IMR-90 (cell line): ENCODE results near the gene ZNF175. TPM values are rescaled to one million over a fixed set of nuclear protein-coding genes. Genes with fewer than 3 reads are reported as not detected.

Source experiments
- ATAC-seq: fragments of 200-7000 bp; cut with Tn5 transposase; 2 replicates; pipeline ENCODE4 v1.9.1; 2020; ENCODE audit warnings: low read depth, mild to moderate bottlenecking, moderate library complexity
- BruUV-seq: library from RNA; stranded (reverse); fragments of 400-500 nt; replicated peaks from 2 replicates; lab custom pipeline; 2021; lab: Mats Ljungman, UMichigan
- CTCF ChIA-PET: fragments of 300-600 bp; formaldehyde crosslinking; extraction: SDS; loops from one replicate; lab custom pipeline; 2021; ENCODE audit warnings: antibody characterized with exemption; lab: Yijun Ruan, JAX
- POLR2A ChIA-PET: fragments of 300-600 bp; sonication (Branson Sonifier 250); formaldehyde crosslinking; loops from one replicate; lab custom pipeline; 2022; ENCODE audit warnings: antibody characterized with exemption; ENCODE audit not compliant: unreplicated experiment; lab: Charles Lee
- DNase-seq: peaks from one replicate; pipeline ENCODE4 v3.0.0; 2013
- H2AFZ ChIP-seq: replicated peaks from 2 replicates; pipeline ENCODE3; 2013; ENCODE audit warnings: low read length, mild to moderate bottlenecking; ENCODE audit not compliant: poor library complexity
- H2AK5ac ChIP-seq: 2 replicates; pipeline ENCODE4 v1.6.1; 2013; ENCODE audit warnings: low read depth, low read length, inconsistent platforms
- H2AK9ac ChIP-seq: replicated peaks from 2 replicates; pipeline ENCODE3; 2013; ENCODE audit warnings: mild to moderate bottlenecking, low read depth, low read length, moderate library complexity; ENCODE audit not compliant: poor library complexity
- H2BK120ac ChIP-seq: 2 replicates; pipeline ENCODE4 v1.6.1; 2013; ENCODE audit warnings: low read depth, low read length, inconsistent platforms
- H2BK15ac ChIP-seq: 3 replicates; pipeline ENCODE4 v1.6.1; 2013; ENCODE audit warnings: low read depth, low read length, inconsistent platforms
- H2BK20ac ChIP-seq: 2 replicates; pipeline ENCODE4 v1.6.1; 2013; ENCODE audit warnings: low read depth, mild to moderate bottlenecking, inconsistent platforms, low read length, moderate library complexity
- H2BK5ac ChIP-seq: 2 replicates; pipeline ENCODE4 v1.6.1; 2013; ENCODE audit warnings: mild to moderate bottlenecking, low read depth, low read length, inconsistent platforms; ENCODE audit not compliant: poor library complexity, severe bottlenecking
- H3K14ac ChIP-seq: replicated peaks from 2 replicates; pipeline ENCODE4 v1.6.1; 2013; ENCODE audit warnings: low read depth, low read length, inconsistent platforms
- H3K18ac ChIP-seq: 2 replicates; pipeline ENCODE4 v1.6.1; 2013; ENCODE audit warnings: low read depth, low read length, control low read depth
- H3K23ac ChIP-seq: 2 replicates; pipeline ENCODE4 v1.6.1; 2013; ENCODE audit warnings: low read depth, low read length, inconsistent platforms
- H3K27ac ChIP-seq: 2 replicates; pipeline ENCODE4 v1.5.1; 2013; ENCODE audit warnings: mild to moderate bottlenecking, control low read depth, low read length; ENCODE audit not compliant: insufficient read depth
- H3K27me3 ChIP-seq: 2 replicates; pipeline ENCODE4 v1.6.1; 2013; ENCODE audit warnings: low read length; ENCODE audit not compliant: control insufficient read depth, insufficient read depth
- H3K36me3 ChIP-seq: 2 replicates; pipeline ENCODE4 v1.6.1; 2013; ENCODE audit warnings: low read length, mixed read lengths; ENCODE audit not compliant: control insufficient read depth, insufficient read depth
- H3K4ac ChIP-seq: 2 replicates; pipeline ENCODE4 v1.6.1; 2013; ENCODE audit warnings: low read depth, low read length, inconsistent platforms
- H3K4me1 ChIP-seq: 2 replicates; pipeline ENCODE4 v1.6.1; 2013; ENCODE audit warnings: low read length, mixed read lengths; ENCODE audit not compliant: control insufficient read depth, insufficient read depth
- H3K4me2 ChIP-seq: 2 replicates; pipeline ENCODE4 v1.6.1; 2013; ENCODE audit warnings: low read depth, mild to moderate bottlenecking, control low read depth, low read length, moderate library complexity
- H3K4me3 ChIP-seq: 2 replicates; pipeline ENCODE4 v1.5.1; 2013; ENCODE audit warnings: low read depth, mild to moderate bottlenecking, control low read depth, low read length, moderate library complexity; ENCODE audit not compliant: insufficient read depth
- H3K56ac ChIP-seq: 2 replicates; pipeline ENCODE4 v1.6.1; 2013; ENCODE audit warnings: low read length, inconsistent platforms; ENCODE audit not compliant: insufficient read depth; ENCODE audit errors: extremely low read depth
- H3K79me1 ChIP-seq, 2 experiments: 2 replicates each; pipeline ENCODE4 v1.6.1; 2013; ENCODE audit warnings: low read length in 2 of 2, inconsistent platforms in 1 of 2, low read depth in 1 of 2
- H3K9ac ChIP-seq: 2 replicates; pipeline ENCODE4 v1.6.1; 2013; ENCODE audit warnings: low read depth, low read length, control low read depth
- H3K9me1 ChIP-seq: 2 replicates; pipeline ENCODE4 v1.6.1; 2013; ENCODE audit warnings: low read length, inconsistent platforms; ENCODE audit not compliant: insufficient read depth
- H3K9me3 ChIP-seq: 2 replicates; pipeline ENCODE4 v1.6.1; 2013; ENCODE audit warnings: low read length; ENCODE audit not compliant: control insufficient read depth, insufficient read depth
- H4K20me1 ChIP-seq: 2 replicates; pipeline ENCODE4 v1.6.1; 2013; ENCODE audit warnings: low read length, inconsistent platforms; ENCODE audit not compliant: insufficient read depth
- H4K5ac ChIP-seq: 2 replicates; pipeline ENCODE4 v1.6.1; 2013; ENCODE audit warnings: mild to moderate bottlenecking, low read depth, low read length, control low read depth
- H4K8ac ChIP-seq, 2 experiments: 2 replicates each; pipeline ENCODE4 v1.6.1; 2013; ENCODE audit warnings: low read depth in 2 of 2, low read length in 2 of 2, control low read depth in 1 of 2, inconsistent platforms in 1 of 2
- H4K91ac ChIP-seq: 2 replicates; pipeline ENCODE4 v1.6.1; 2013; ENCODE audit warnings: low read depth, low read length, inconsistent platforms; ENCODE audit not compliant: insufficient read depth
- CEBPB ChIP-seq: IDR thresholded peaks from 2 replicates; pipeline ENCODE4 v1.6.1; 2012; ENCODE audit warnings: low read depth, low read length, improper control_type of control experiment
- CHD1 ChIP-seq: IDR thresholded peaks from 2 replicates; pipeline ENCODE4 v1.6.1; 2012; ENCODE audit warnings: low read depth, low read length, improper control_type of control experiment
- CTCF ChIP-seq: conservative IDR thresholded peaks from 2 replicates; pipeline ENCODE4 v1.5.1; 2012; ENCODE audit warnings: mild to moderate bottlenecking, low read depth, low read length, improper control_type of control experiment
- ELK1 ChIP-seq: fragments of 150-350 bp; IDR thresholded peaks from 2 replicates; pipeline ENCODE4 v1.6.1; 2016; ENCODE audit warnings: low read depth, mild to moderate bottlenecking, low read length, moderate library complexity, borderline replicate concordance
- FOS ChIP-seq: fragments of 150-350 bp; IDR thresholded peaks from 2 replicates; pipeline ENCODE4 v1.6.1; 2016; ENCODE audit warnings: low read depth, low read length
- MAZ ChIP-seq: IDR thresholded peaks from 2 replicates; pipeline ENCODE4 v1.6.1; 2012; ENCODE audit warnings: low read depth, mild to moderate bottlenecking, low read length, improper control_type of control experiment, moderate library complexity, borderline replicate concordance
- MXI1 ChIP-seq: IDR thresholded peaks from 2 replicates; pipeline ENCODE4 v1.6.1; 2012; ENCODE audit warnings: low read depth, mild to moderate bottlenecking, low read length, moderate library complexity, borderline replicate concordance
- POLR2A ChIP-seq: IDR thresholded peaks from 2 replicates; pipeline ENCODE4 v1.6.1; 2012; ENCODE audit warnings: mild to moderate bottlenecking, low read depth, low read length
- RCOR1 ChIP-seq: IDR thresholded peaks from 2 replicates; pipeline ENCODE4 v1.6.1; 2012; ENCODE audit warnings: mild to moderate bottlenecking, low read length, improper control_type of control experiment; ENCODE audit not compliant: insufficient replicate concordance
- SMC3 ChIP-seq: fragments of 150-350 bp; IDR thresholded peaks from 2 replicates; pipeline ENCODE4 v1.6.1; 2016; ENCODE audit warnings: low read depth, mild to moderate bottlenecking, antibody characterized with exemption, low read length, moderate library complexity
- WGBS, 2 experiments: methylation state at CpG; one replicate each; pipeline versions ENCODE4 v1.1.5 to v1.1.7; 2013; ENCODE audit warnings: missing lambda C conversion rate in 2 of 2; ENCODE audit not compliant: insufficient read length in 1 of 2; ENCODE audit errors: extremely low coverage in 2 of 2; 5-methylcytosine and 5-hydroxymethylcytosine counted together
- dilution Hi-C: fragments of 300-500 bp; cut with HindIII; formaldehyde crosslinking; loops from one replicate; pipeline ENCODE4 v1.14.3; 2018; ENCODE audit warnings: low sequenced_read_pairs; ENCODE audit not compliant: unreplicated experiment
- in situ Hi-C: fragments of 300-500 bp; cut with MboI; formaldehyde crosslinking; loops from 3 replicates; pipeline ENCODE4 v1.14.3; 2019; ENCODE audit warnings: low sequenced_read_pairs, inconsistent platforms, mixed read lengths
- intact Hi-C: fragments of 100-400 bp; cut with micrococcal nuclease; formaldehyde crosslinking; loops from 2 replicates; pipeline ENCODE4 v1.10.0; 2022
- polyA plus RNA-seq, 3 experiments: library from polyadenylated mRNA; depleted of rRNA; stranded (reverse); fragments of >200 nt; gene quantifications; 2 replicates each; pipeline ENCODE4 v1.2.3, GENCODE V29; 2012; ENCODE audit warnings: low replicate concordance in 1 of 3
- total RNA-seq: library from RNA; depleted of rRNA; stranded (reverse); fragments of >200 nt; gene quantifications from 2 replicates; pipeline ENCODE4 v1.2.3, GENCODE V29; 2012

The ZNF175 gene
- total and polyA plus RNA-seq, 2 of the 4 experiments (the other 2 are of a cell fraction) = 3.6 to 8.4 TPM

- no TSS peak for BruUV-seq
- Histone ChIP-seq H3K79me1 (peaks cover 0 to 4% of the 10 kb centered on the region in 2 experiments; a peak in 1 of 4 replicates), H3K18ac (no peak overlapping the region), H4K5ac (peak overlapping the region; percentile 87), H4K20me1 (no peaks in the 10 kb centered on the region), H3K4ac (peak overlapping the region; percentile 46; the same call in 1 of the 2 replicates), H3K27me3 (no peaks in the 10 kb centered on the region), H3K27ac (peak overlapping the region; percentile 48), H2BK5ac (no peak overlapping the region), H2AFZ (peak overlapping the region; percentile 99), H4K91ac (0 out of 2 replicates have a peak overlapping the region, but pooled peaks have one; percentile 35), H3K56ac (no peak overlapping the region), H3K23ac (0 out of 2 replicates have a peak overlapping the region, but pooled peaks have one; percentile 12), H2AK9ac (peak overlapping the region; percentile 84), H2BK120ac (no peak overlapping the region), H3K4me3 (peak overlapping the region; percentile 66), H2BK15ac (no peak overlapping the region), H3K9me1 (peaks cover 6% of the 10 kb centered on the region), H3K4me2 (peak overlapping the region; percentile 83), H4K8ac (peak overlapping the region; percentile 78 to 89; a peak in 3 of 4 replicates), H3K14ac (peak overlapping the region; percentile 51; the same call in 1 of the 2 replicates), H3K36me3 (no peaks in the 10 kb centered on the region), H3K4me1 (peaks cover 3% of the 10 kb centered on the region; the same call in 1 of the 2 replicates), H3K9ac (peak overlapping the region; percentile 59), H2AK5ac (no peak overlapping the region), H2BK20ac (no peak overlapping the region), H3K9me3 (no peaks in the 10 kb centered on the region)
- WGBS, 2 experiments = no CpG with 5 or more reads among the region's 6 CpGs
- intact Hi-C loops = loop anchor here (1.0 to 5.0 kb wide), 3 partner anchors 23 to 487 kb away; partner anchors contain the start of genes CTU1 and ZNF175
- ChIA-PET CTCF (no interaction called here), POLR2A (interaction anchor here (0.6 kb wide), 1 partner anchor 606 kb away, joined by 3 read pairs; no protein-coding TSS in a partner anchor)
- TF ChIP-seq POLR2A = no peak
- TF ChIP-seq MAZ = no peak
- no peak for TF ChIP-seq RCOR1
- TF ChIP-seq CHD1 = no peak
- TF ChIP-seq FOS = no peak
- TF ChIP-seq MXI1 = no peak
- TF ChIP-seq ELK1 = no peak
- TF ChIP-seq SMC3 = no peak
- TF ChIP-seq CTCF = no peak
- TF ChIP-seq CEBPB = no peak
- ATAC-seq (peak; percentile 7), DNase-seq (peak; percentile 2)
- dilution Hi-C loops = no loop called here
- in situ Hi-C loops = no loop called here
Measured at GRCh38 chr19:51594774-51595109, 23.7 kb downstream of the ZNF175 start.
